CD4-positive, alpha-beta T cell treated with Interleukin-17A for 4 hours (primary cell): Measurements from ENCODE around the gene SAP25.
"Not testable (repeated sequence)": the region's sequence is repeated elsewhere in the genome, so short reads cannot be mapped to it uniquely, and the experiment has no call there.

Source experiments
- DNase-seq: peaks from one replicate; pipeline ENCODE4 v3.0.0-alpha.2; 2020; ENCODE audit warnings: mixed read lengths

Gene SAP25

DNA sequence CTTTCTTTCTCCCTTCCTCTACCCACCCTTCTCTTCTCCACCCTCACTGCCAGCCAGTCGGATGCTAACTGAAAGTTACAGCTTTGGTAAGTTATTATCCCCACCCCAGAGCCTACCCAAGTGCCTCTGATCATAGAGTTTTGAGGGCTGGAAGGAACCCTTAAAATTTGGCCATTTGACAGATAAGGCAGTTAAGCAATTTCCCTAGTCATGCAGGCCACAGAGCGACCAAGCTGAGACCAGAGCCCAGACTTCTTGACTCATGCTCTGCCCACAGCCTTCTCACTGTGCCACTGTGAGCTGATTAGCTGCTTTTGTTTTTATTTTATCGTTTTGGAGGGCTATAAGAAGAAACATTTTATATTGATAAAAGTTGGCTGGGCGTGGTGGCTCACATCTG, 17.2 kb downstream of the SAP25 start:
- no peak for DNase-seq

DNA sequence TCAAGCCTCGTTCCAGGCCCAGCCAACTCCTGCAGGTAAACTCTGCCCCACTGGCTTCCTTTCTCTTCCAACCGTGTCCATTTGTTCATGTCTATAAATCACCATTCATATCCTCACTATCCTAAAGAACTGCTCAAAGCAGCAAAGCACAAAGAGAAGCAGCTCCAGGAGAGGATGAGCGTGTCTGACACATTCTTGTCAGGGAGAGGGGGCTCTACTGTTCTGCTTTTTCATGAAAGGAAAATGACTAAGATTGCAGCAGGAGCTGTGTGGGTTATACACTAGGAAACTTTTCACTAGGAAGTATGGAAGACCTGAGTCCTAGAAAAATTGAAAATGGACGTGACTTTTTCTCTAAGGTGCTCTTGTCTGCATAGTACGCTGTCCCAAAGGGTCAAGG, 18.0 kb downstream of the SAP25 start:
- DNase-seq: no peak

DNA sequence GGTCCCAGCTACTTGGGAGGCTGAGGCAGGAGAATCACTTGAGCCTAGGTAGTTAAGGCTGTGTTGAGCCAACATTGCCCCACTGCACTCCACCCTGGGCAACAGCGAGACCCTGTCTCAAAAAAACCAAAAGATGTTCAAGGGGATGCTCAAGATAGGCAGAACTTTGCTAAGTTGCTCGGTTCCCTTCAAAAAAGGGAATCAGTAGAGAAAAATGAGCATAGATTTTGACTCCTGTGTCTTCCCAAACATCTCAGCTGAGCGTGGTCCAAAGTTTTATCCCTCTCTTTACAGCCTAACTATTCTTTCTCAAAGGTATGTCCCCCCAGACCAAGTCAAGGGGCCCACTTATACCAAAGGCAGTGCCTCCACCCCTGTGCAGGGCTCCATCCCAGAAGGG, 20.7 kb downstream of the SAP25 start:
- no peak for DNase-seq

DNA sequence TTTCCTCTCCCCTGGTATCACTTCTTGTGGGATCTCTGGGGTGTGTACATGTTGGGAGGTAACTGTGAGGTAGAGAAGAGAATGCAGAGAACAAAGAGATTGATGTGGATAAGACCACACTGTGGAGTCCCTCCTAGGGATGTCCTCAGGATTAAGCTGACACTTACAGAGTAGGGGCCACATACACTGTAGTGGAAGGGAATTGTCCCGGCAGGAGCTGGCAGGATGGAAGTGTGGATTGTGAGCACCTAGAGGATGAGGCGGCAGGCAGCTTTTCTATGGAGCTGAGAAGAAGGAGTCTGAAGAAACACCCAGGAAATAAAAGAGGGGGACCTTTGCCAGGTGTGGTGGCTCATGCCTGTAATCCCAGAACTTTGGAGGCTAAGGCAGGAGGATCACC, 21.2 kb downstream of the SAP25 start:
- DNase-seq: no peak

DNA sequence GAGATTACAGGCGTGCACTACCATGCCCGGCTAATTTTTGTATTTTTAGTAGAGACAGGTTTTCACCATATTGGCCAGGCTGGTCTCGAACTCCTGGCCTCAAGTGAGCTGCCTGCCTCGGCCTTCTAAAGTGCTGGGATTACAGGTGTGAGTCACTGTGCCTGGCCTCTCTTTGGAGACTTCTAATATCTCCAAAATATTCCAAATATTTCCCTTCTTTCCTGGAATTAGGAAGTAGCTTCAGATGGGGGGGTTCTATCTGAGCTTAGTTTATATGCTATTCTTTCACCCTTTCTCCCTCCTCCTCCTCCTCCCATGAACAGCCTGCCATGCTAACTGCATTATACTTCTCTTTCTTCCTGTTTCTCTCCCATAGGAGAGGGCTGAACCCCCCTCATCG, 25.3 kb downstream of the SAP25 start:
- DNase-seq: not testable (repeated sequence)

DNA sequence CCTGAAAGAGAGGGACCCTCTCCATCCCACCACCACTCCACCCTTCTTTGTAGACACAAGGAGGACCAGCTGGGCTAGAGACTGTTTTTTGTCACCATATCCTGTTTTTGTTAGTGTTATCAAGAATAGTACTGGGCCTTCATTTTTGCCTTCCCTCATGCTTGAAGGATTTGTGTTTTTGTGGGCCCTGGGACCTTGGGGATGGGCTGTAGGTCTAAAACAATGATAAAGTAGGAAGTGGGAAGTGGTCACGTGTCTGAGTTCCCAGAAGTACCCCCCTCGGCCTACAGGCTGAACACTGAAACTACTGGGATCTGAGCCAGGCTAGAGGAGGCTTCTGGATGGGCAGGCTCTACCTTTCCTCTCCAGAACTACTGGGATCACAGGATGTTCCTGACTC, 25.8 kb downstream of the SAP25 start:
- DNase-seq: no peak

DNA sequence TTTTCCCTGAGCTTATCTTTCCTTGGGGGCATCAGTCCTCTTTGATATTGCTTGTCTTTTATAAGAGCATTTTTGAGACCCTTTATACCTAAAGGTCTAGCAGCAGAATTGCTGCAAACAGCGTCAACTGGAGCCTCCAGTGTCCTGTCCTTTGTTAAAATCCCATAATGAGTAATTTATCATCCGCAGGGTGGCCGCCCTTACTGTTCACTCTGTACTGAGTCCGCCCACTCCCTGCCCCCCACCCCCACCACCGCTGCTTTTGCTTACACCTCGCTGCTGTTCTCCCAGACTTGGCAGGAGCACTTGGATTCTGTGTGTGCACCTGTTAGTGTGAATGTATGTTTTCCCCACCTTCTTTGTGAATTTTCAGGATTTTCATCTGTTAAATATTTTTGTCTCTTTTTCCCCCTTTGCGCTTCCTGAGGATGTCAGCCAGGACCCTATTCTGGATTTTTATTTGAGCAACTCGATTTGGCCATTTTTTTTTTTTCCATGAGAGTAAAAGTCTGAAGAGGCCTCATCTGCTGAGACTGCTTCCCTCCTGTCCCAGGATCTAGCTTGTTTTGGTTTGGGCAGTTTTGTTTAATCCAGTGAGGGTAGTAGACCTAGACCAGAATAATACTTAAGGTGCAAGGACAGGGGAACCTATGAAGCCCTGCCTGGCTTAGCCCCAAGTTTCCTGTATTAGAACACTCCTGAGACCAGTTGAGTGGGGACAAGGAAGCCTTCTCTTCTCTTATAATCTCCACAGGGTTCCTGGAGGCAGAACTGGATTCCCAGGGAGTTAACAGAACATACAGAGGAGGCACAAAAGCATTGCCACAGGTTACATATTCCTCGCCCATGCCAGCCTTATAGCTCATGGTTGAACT, 26.5 kb downstream of the SAP25 start:
- peak; percentile 31 for DNase-seq

DNA sequence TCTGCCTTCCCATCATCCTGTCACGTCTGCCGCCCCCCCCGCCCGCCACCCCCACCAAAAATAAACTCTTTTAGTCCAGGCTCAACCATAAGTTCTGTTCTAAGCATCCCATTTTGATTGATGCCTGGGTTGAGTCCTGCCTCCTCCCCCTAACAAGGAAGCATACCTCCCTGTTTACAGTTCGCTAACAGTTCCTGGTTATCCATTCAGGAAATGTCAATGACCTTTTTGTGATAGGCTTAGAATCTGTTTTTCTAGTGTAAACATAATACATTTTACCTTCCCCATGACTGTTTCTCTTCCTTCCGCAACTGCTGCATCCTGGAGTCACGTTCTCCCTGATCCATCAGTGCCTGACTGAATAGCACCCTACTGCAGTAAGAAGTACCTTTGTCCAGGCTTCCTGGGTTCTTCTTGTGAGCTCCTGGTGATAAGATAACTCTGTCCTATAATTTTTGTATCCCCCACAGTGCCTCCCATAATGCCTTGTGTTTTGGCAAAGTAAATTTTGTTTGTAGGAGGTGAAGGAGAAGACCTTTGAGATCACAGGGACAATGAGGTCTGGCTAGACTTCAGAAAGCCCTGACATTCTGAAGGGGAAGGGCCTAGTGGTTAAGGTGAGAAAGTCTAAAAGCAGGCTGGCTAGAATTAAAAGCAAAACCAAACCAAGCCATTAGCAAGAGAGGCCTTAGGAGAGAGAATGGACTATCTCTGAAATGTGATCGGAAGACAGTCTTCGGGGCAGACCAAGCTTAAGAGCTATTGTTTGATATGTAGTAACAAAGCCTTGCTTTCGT, 27.4 kb downstream of the SAP25 start:
- peak; percentile 29 for DNase-seq

DNA sequence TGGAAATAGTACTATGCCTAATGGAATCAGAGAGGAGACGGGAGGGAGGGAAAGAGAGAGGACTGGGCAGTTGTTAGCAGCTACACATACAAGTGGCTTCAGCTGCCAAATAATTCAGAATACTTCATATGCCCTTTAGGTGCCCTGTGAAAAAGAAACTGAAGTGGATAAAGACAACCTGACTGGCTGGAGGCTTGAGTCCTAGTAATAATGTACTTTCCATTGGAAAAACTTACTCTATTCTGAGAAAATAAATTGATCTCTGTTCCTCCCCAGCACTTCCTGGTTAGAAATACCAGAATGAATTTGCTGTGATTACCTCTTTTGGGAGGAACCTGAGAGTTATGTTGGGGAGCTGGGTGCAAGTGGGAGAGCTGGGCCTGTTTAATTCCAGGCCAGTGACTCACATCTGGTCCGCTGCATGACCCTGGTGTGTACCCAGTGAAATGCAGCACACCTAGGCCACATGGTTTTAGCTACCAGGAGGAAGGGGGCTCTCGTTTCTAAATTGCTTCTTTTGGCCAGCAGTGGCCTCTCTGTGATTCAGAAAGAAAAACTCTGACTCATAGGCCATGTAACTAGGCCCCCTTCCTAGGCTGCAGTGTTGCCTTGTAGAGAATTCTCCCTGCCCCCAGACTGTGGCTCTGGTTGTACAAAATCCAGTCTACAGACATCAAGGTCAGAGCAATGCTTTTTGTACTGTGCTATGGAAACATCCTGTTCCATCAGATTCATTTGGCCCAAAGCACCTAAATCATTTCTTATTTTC, 28.2 kb downstream of the SAP25 start:
- peak; percentile 75 for DNase-seq

DNA sequence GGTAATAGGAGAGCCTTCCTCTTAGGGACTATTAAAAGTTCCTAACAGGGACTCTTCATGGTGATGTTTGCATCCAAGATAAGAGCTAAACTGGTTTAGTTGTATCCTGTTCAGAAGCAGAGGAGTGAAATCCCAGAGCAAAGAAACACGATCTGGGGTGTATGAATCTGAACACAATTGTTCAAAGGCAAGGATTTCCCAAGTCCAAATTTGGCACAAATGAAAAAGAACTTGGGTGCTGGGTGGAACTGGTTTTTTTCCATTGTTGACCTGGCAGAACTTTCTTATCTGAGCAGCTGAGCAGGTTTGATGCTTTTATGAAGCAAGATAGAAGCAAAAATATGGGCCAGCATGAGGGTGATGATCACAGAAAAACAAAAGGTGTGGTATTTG, 28.7 kb downstream of the SAP25 start:
- no peak for DNase-seq

DNA sequence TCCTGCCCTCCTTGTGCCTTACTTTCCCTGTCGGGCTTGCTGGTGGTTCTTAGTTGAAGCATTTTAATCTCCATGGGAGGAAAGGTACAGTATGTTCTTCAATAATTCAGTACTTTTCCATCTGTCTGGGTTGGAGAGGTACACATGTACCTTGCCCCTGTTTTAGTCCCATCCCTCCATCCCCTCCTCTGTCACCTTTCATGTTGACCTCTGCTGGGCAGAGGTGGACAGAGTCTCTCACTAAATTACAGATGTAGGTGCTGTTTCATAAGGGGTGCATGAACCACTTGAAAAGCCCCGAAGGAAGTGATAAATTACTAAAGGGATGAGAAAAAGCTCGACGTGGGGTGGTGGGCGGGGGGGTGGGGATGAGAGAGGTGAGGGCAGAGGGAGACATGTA, 29.3 kb downstream of the SAP25 start:
- DNase-seq: peak; percentile 24

DNA sequence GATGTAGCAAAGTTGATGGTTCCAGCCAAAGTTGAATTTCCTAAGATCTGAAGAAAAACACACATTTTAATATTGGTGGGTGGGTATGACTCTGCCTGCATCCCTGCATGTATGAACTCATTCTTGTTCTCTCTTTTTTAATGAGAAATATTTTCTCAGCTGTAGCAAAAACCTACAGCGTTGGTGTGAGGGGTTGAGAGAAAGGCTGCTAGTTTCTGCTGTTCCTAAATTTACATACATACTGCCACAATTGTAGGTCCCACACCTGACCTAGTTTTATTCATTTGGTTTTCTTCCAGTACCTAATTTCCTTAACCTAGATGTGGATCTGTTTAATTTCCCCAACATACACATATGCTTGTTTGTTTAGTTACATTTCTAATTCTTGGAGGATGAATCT, 30.1 kb downstream of the SAP25 start:
- DNase-seq: no peak

DNA sequence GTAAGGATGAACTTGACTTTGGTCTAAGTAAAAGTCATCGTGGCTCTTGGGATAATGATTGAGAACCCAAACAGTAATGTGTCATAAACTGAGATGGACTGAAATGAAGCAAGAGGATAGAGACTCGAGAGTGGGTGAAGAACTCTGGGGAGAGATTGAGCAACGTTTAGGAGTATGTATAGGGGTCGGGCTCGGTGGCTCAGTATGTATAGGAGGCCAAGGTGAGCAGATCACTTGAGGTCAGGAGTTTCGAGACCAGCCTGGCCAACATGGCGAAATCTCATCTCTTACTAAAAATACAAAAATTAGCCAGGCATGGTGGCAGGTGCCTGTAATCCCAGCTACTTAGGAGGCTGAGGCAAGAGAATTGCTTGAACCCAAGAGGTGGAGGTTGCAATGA, 32.4 kb downstream of the SAP25 start:
- not testable (repeated sequence) for DNase-seq

DNA sequence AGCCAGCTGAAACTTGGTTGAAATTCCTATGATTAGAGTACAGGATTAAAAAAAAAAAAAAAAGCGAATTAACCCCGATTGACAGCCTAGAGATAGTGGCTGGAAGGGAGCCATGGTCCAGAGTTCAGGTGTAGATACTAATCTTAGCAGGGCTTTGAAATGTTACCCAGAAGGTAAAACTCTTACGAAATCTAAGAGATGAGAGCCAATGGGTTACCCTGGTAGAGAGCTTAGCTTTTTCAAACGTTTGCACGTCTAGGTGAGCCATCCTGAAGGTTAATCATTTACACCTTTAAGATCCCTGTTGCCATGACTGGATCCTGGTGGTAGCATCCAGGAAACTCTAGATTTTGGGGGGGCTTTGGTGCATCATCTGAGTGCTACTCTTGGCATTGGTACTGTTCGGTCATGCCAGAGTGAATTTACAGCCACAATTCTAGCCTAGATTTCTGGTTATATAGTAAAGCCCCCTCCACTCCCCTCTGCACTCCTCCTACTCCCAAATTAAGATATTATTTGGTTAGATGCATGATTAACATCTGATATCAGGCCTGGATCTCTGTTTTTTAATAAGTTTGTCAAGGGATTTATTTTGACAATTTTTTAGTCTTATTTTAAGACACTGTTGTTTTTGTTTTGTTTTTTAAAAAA, 33.5 kb downstream of the SAP25 start:
- no peak for DNase-seq

DNA sequence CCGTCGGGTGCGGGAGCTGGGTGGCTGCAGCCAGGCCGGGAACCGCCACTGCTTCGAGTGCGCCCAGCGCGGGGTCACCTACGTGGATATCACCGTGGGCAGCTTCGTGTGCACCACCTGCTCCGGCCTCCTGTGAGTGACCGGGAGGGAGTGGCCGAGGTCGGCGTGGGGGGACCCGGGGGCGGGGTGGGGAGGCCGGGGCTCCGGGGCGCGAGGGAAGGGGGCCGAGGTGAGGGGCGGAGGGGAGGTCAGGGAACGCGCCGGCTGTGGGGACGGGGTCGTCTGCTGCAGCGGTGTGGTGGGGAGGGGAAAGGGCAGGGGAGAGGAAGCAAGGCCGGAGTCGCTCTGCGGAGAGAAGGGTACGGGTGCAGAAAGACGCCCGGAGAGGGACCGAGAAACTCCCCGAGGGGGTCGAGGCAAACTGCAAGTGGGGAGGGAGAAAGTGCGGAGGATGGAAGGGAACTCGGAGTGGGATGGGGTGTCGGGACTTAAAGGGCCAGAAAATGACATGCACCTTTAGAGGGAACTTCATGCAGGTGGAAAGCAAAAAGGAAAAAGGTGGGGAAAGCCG, 34.2 kb downstream of the SAP25 start:
- DNase-seq: no peak

DNA sequence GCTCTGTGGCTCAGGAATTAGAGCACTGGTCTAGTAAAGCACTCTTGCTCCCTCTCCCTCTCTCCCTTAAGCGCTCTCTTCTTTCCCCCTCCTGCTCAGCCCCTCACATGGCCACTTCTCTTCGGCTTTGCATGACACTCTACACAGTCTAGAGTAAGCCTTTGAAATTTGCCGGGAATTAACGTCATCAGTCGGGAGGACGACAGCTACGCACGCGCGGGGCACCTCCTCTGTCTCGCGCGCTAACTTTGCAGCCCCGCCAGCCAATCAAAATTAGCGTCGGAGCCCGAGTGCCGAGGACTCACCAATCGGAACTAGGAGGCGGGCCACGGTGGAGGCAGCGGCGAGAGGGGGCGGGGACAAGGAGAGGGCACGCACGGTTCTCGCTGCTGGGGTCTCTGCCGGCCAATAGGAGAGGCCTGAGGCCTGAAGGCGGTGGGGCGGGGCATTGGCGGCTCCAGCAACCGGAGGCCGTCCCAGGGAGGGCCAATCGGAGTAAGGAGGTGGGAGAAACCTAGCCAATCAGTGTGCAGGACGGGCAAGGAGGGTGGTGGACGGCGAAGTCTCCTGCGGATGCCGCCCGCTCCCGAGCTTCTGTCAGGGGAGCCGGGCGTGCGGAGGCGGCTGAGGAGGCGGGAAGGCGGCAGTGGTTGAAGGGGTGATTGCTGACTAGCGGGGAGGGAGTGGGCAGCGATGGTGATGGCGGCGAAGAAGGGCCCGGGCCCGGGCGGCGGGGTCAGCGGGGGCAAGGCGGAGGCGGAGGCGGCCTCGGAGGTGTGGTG, 34.9 kb downstream of the SAP25 start, which contains the start of gene AGFG2:
AGFG2 (plus strand) TSS at position 550 of the 782 bp plus-strand sequence; CDS start at position 694, 144 bp downstream.
- peak; percentile 100 for DNase-seq

DNA sequence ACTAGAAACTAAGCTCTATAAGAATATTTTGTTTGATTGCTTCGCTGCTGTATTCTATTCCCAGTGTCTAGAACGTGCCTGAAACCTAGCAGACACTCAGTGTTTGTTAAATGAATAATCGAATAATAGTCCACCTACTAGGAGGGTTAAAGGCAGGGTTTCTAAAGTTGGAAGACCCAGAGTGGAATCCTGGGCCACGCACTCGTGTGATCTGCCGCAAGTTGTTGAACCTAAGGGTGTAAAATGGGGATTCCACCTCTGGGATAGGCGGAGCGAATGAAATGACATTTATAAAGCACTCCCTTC, 35.4 kb downstream of the SAP25 start:
- no peak for DNase-seq

DNA sequence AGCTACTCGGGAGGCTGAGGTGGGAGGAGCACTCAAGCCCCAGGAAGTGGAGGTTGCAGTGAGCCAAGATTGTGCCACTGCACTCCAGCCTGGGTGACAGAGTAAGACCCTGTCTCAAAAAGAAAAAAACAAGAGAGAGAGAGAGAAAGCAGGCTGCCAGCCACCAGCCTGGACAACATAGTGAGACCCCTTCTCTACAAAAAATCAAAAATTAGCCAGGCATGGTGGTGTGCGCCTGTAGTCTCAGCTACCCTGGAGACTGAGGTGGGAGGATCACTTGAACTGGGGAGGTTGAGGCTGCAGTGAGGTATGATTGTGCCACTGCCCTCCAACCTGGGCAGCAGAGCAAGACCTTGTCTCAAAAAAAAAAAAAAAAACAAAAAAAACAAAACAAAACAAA, 37.0 kb downstream of the SAP25 start:
- not testable (repeated sequence) for DNase-seq

DNA sequence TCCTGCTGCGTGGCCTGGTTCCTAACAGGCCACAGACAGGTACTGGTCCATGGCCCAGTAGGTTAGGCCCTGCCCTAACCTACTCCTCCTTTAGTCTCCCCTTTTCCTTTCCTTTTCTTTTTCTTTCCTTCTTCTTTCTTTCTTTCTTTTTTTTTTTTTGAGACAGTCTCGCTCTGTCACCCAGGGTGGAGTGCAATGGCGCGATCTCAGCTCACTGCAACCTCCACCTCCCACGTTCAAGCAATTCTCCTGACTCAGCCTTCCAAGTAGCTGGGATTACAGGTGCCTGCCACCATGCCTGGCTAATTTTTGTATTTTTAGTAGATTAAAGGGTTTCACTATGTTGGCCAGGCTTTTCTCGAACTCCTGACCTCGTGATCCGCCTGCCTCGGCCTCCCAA, 37.7 kb downstream of the SAP25 start:
- not testable (repeated sequence) for DNase-seq

DNA sequence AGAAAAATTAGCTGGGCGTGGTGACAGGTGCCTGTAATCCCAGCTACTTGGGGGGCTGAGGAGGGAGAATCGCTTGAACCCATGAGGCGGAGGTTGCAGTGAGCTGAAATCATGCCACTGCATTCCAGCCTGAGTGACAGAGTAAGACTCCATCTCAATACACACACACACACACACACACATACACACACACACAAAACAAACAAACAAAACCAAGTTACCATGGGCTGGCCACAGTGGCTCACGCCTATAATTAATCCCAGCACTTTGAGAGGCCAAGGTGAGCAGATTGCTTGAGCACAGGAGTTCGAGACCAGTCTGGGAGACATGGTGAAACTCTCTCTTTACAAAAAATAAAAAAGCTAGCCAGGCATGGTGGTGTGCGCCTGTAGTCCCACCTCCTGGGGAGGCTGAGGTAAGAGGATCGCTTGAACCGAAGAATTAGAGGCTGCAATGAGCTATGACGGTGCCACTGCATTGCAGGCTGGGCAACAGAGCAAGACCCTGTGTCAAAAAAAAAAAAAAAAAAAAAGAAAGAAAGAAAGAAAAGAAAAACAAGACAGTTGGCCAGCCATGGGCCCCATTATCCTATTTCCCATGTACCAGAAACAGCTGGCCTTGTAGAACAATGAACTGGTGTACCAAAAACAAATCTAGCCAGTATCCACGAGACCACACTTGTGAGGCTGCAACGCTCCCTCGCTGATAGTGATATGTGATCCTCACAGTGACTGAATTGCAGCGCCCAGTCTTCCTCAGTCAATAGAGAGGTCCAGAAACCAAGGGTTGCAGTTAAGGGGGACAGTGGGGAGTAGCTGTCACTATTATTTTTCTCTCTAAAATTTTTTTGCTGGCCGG, 41.3 kb downstream of the SAP25 start:
- DNase-seq: no peak
